Liver (tissue), 9 donors: ENCODE results near the gene GINS2. TPM values are rescaled to one million over a fixed set of nuclear protein-coding genes. Genes with fewer than 3 reads are reported as not detected.

ENCODE experiments used
- DNase-seq: peaks from one replicate; pipeline ENCODE4 v3.0.0-alpha.2; 2017; ENCODE audit warnings: low spot score
- H3K27ac ChIP-seq, 2 donors: one replicate each; pipeline ENCODE4 v1.7.0; 2013; ENCODE audit warnings: inconsistent platforms in 2 of 2, low read length in 2 of 2, control low read depth in 1 of 2, low read depth in 1 of 2, mild to moderate bottlenecking in 1 of 2
- H3K27me3 ChIP-seq, 4 donors: one replicate each; pipeline versions ENCODE4 v1.6.1 to v1.7.0; 2013; ENCODE audit warnings: low read length in 3 of 4, inconsistent platforms in 1 of 4, mild to moderate bottlenecking in 1 of 4, moderate library complexity in 1 of 4; ENCODE audit not compliant: control insufficient read depth in 4 of 4, insufficient read depth in 4 of 4
- H3K36me3 ChIP-seq, 4 donors: one replicate each; pipeline versions ENCODE4 v1.6.1 to v1.7.0; 2013; ENCODE audit warnings: low read length in 3 of 4, mild to moderate bottlenecking in 3 of 4, low read depth in 1 of 4, moderate library complexity in 1 of 4; ENCODE audit not compliant: control insufficient read depth in 4 of 4, insufficient read depth in 3 of 4
- H3K4me1 ChIP-seq, 4 donors: one replicate each; pipeline versions ENCODE4 v1.6.1 to v1.7.0; 2013; ENCODE audit warnings: low read length in 3 of 4, mild to moderate bottlenecking in 3 of 4, moderate library complexity in 1 of 4; ENCODE audit not compliant: control insufficient read depth in 4 of 4, insufficient read depth in 4 of 4
- H3K4me3 ChIP-seq, 3 donors: one replicate each; pipeline versions ENCODE4 v1.6.1 to v1.7.0; 2013; ENCODE audit warnings: low read length in 3 of 3, control low read depth in 1 of 3, low read depth in 1 of 3, mild to moderate bottlenecking in 1 of 3
- H3K9ac ChIP-seq, 2 donors: one replicate each; pipeline ENCODE4 v1.7.0; 2013; ENCODE audit warnings: low read length in 2 of 2, mild to moderate bottlenecking in 2 of 2, moderate library complexity in 2 of 2, control low read depth in 1 of 2, low read depth in 1 of 2
- H3K9me3 ChIP-seq, 4 donors: one replicate each; pipeline versions ENCODE4 v1.6.1 to v1.7.0; 2013; ENCODE audit warnings: low read length in 3 of 4; ENCODE audit not compliant: control insufficient read depth in 4 of 4
- ATF3 ChIP-seq: IDR thresholded peaks from 2 replicates; pipeline ENCODE4 v1.6.1; 2016; ENCODE audit warnings: antibody characterized with exemption
- CTCF ChIP-seq: fragments of 150-350 bp; IDR thresholded peaks from 2 replicates; pipeline ENCODE4 v1.5.1; 2017; ENCODE audit warnings: improper control_type of control experiment, low read depth, low read length; ENCODE audit not compliant: missing input control
- EGR1 ChIP-seq, 2 donors: IDR thresholded peaks; 2 replicates each; pipeline ENCODE4 v1.6.1; 2016 to 2018; ENCODE audit warnings: antibody characterized with exemption in 2 of 2, low read depth in 2 of 2
- FOXA1 ChIP-seq: IDR thresholded peaks from 2 replicates; pipeline ENCODE4 v1.6.1; 2016; ENCODE audit warnings: antibody characterized with exemption
- FOXA2 ChIP-seq: IDR thresholded peaks from 2 replicates; pipeline ENCODE4 v1.6.1; 2016; ENCODE audit warnings: antibody characterized with exemption
- GABPA ChIP-seq, 2 donors: IDR thresholded peaks in 1 of 2; conservative IDR thresholded peaks in 1 of 2; 2 replicates each; pipeline ENCODE4 v1.6.1; 2016; ENCODE audit warnings: antibody characterized with exemption in 2 of 2, mild to moderate bottlenecking in 1 of 2, moderate library complexity in 1 of 2
- HNF4A ChIP-seq, 2 donors: conservative IDR thresholded peaks; 2 replicates each; pipeline ENCODE4 v1.6.1; 2016; ENCODE audit warnings: antibody characterized with exemption in 2 of 2, mild to moderate bottlenecking in 2 of 2
- HNF4G ChIP-seq: IDR thresholded peaks from 2 replicates; pipeline ENCODE4 v1.6.1; 2016; ENCODE audit warnings: antibody characterized with exemption
- JUND ChIP-seq, 2 donors: IDR thresholded peaks; 2 replicates each; pipeline ENCODE4 v1.6.1; 2016; ENCODE audit warnings: antibody characterized with exemption in 2 of 2
- MAX ChIP-seq: IDR thresholded peaks from 2 replicates; pipeline ENCODE4 v1.6.1; 2016; ENCODE audit warnings: antibody characterized with exemption
- NR2F2 ChIP-seq: IDR thresholded peaks from 2 replicates; pipeline ENCODE4 v1.6.1; 2016; ENCODE audit warnings: antibody characterized with exemption
- RAD21 ChIP-seq, 2 donors: IDR thresholded peaks; 2 replicates each; pipeline ENCODE4 v1.6.1; 2016; ENCODE audit warnings: antibody characterized with exemption in 2 of 2, mild to moderate bottlenecking in 2 of 2
- REST ChIP-seq: IDR thresholded peaks from 2 replicates; pipeline ENCODE4 v1.6.1; 2016; ENCODE audit warnings: antibody characterized with exemption, mild to moderate bottlenecking
- RXRA ChIP-seq, 2 donors: IDR thresholded peaks; 2 replicates each; pipeline ENCODE4 v1.6.1; 2017 to 2018; ENCODE audit warnings: antibody characterized with exemption in 2 of 2, mild to moderate bottlenecking in 1 of 2
- SP1 ChIP-seq: IDR thresholded peaks from 2 replicates; pipeline ENCODE4 v1.6.1; 2018; ENCODE audit warnings: antibody characterized with exemption, mild to moderate bottlenecking
- TAF1 ChIP-seq: conservative IDR thresholded peaks from 2 replicates; pipeline ENCODE4 v1.6.1; 2016; ENCODE audit warnings: antibody characterized with exemption, mild to moderate bottlenecking
- YY1 ChIP-seq: IDR thresholded peaks from 2 replicates; pipeline ENCODE4 v1.6.1; 2016; ENCODE audit warnings: antibody characterized with exemption, mild to moderate bottlenecking
- ZBTB33 ChIP-seq: IDR thresholded peaks from 2 replicates; pipeline ENCODE4 v1.6.1; 2016; ENCODE audit warnings: antibody characterized with exemption
- WGBS: extraction: QIAGEN DNeasy Blood & Tissue Kit; methylation state at CpG from one replicate; pipeline ENCODE4 v1.1.7; 2013; 5-methylcytosine and 5-hydroxymethylcytosine counted together
- polyA plus RNA-seq, 2 donors: library from polyadenylated mRNA; stranded (reverse) in 1 of 2; unstranded in 1 of 2; fragments of 200-250 nt in 1 of 2; fragments of >200 nt in 1 of 2; fragmentation: Nextera tagmentation in 1 of 2; extraction: Ambion mirVana in 1 of 2; gene quantifications; one replicate each; pipeline versions ENCODE4 v1.2.1 to v1.2.3, GENCODE V29; 2013 to 2015
- total RNA-seq, 2 donors: library from RNA; depleted of rRNA; stranded (reverse); fragments of >200 nt; gene quantifications; one replicate each; pipeline ENCODE4 v1.2.3, GENCODE V29; 2014
- donor health status: healthy.
- donor health status: healthy.
- donor health status: healthy.
- donor health status: healthy.
- donor health status: healthy.

GINS2 gene
- total and polyA plus RNA-seq, 4 donors, result 0.17 to 9.3 (median 0.86) TPM

GRCh38 chr16:85637061-85637807, 51.5 kb downstream of the GINS2 start:
- H3K4me1 ChIP-seq, result peaks cover 21 to 93% (median 67%) of the 10 kb centered on the region in 4 donors
- WGBS, result 95% methylated on average over 36 of the region's 36 CpGs

More at GRCh38 chr16:85637061-85637807, 51.5 kb downstream of the GINS2 start:
- Histone ChIP-seq H3K9ac (no peak overlapping the region), H3K9me3 (no peaks in the 10 kb centered on the region), H3K36me3 (peaks cover 0 to 4% (median 0%) of the 10 kb centered on the region in 4 donors), H3K27me3 (no peaks in the 10 kb centered on the region), H3K27ac (no peak overlapping the region), H3K4me3 (no peak overlapping the region)
- TF ChIP-seq GABPA (IDR thresholded peaks at IDR 0.05 in 1 of 2, conservative IDR thresholded peaks at IDR 0.05 in 1 of 2) (no peak), RAD21 (IDR thresholded peaks at IDR 0.05) (no peak), ATF3 (no peak), TAF1 (no peak), HNF4A (conservative IDR thresholded peaks at IDR 0.05) (no peak), FOXA1 (no peak), RXRA (IDR thresholded peaks at IDR 0.05) (no peak), REST (no peak), NR2F2 (no peak), ZBTB33 (no peak), FOXA2 (no peak), SP1 (no peak), CTCF (no peak), HNF4G (no peak), EGR1 (IDR thresholded peaks at IDR 0.05; ENCODE audit: low read depth in 2 of 2) (no peak), MAX (no peak), YY1 (no peak), JUND (IDR thresholded peaks at IDR 0.05) (no peak)
- DNase-seq, result no peak
